GM12878 (cell line): ENCODE measurements around the gene LENEP. TPM values are rescaled to one million over a fixed set of nuclear protein-coding genes. Genes with fewer than 3 reads are reported as not detected.
A peak's percentile ranks its signal among the peaks of the same experiment; 100 is the strongest.

Experiments
- ATAC-seq: fragments of 200-7000 bp; cut with Tn5 transposase; 3 replicates; pipeline ENCODE4 v1.9.1; 2020; ENCODE audit warnings: mild to moderate bottlenecking, moderate library complexity
- BruUV-seq: library from RNA; stranded (reverse); fragments of 400-500 nt; replicated peaks from 2 replicates; lab custom pipeline; 2021; lab: Mats Ljungman, UMichigan
- CTCF ChIA-PET: fragments of 300-600 bp; sonication (Branson Sonifier 250); formaldehyde crosslinking; extraction: SDS; loops from one replicate; lab custom pipeline; 2021; ENCODE audit warnings: inconsistent platforms; lab: Yijun Ruan, JAX
- POLR2A ChIA-PET: fragments of 350-600 bp; formaldehyde crosslinking; extraction: SDS; loops from one replicate; lab custom pipeline; 2021; ENCODE audit warnings: inconsistent platforms; lab: Charles Lee
- RAD21 ChIA-PET: fragments of 300-600 bp; sonication (Branson Sonifier 250); formaldehyde crosslinking; loops from one replicate; lab custom pipeline; 2023; ENCODE audit warnings: antibody characterized with exemption; ENCODE audit not compliant: unreplicated experiment; lab: Charles Lee
- SMC1A ChIA-PET: fragments of 300-600 bp; sonication (Branson Sonifier 250); formaldehyde crosslinking; loops from one replicate; lab custom pipeline; 2023; ENCODE audit not compliant: unreplicated experiment, uncharacterized antibody; lab: Charles Lee
- DNase-seq: peaks from one replicate; pipeline ENCODE4 v3.0.0-alpha.2; 2011; ENCODE audit warnings: low read depth, low spot score
- FAIRE-seq: peaks from 3 replicates; lab custom pipeline; 2011; peaks lifted over from hg19 to GRCh38; lab: Jason Lieb, UNC
- H2AFZ ChIP-seq: 2 replicates; pipeline ENCODE4 v1.6.0; 2011; ENCODE audit warnings: low read depth, low read length, control low read depth; ENCODE audit not compliant: control insufficient read depth
- H3K27ac ChIP-seq: 2 replicates; pipeline ENCODE4 v1.5.1; 2011; ENCODE audit warnings: control low read depth; ENCODE audit not compliant: control insufficient read depth, insufficient read depth
- H3K27me3 ChIP-seq, 2 experiments: replicated peaks in 1 of 2; 2 replicates each; pipeline versions ENCODE4 v1.6.0 to v1.6.1; 2011; ENCODE audit warnings: low read length in 1 of 2; ENCODE audit not compliant: control insufficient read depth in 2 of 2, insufficient read depth in 2 of 2
- H3K36me3 ChIP-seq, 2 experiments: 2 replicates each; pipeline ENCODE4 v1.5.1; 2011; ENCODE audit warnings: low read length in 1 of 2; ENCODE audit not compliant: control insufficient read depth in 2 of 2, insufficient read depth in 2 of 2
- H3K4me1 ChIP-seq: 2 replicates; pipeline ENCODE4 v1.6.1; 2011; ENCODE audit warnings: mild to moderate bottlenecking, low read length, moderate library complexity, mixed read lengths; ENCODE audit not compliant: control insufficient read depth, insufficient read depth
- H3K4me2 ChIP-seq: 2 replicates; pipeline ENCODE4 v1.6.0; 2011; ENCODE audit warnings: control low read depth; ENCODE audit not compliant: control insufficient read depth, insufficient read depth
- H3K4me3 ChIP-seq: fragments of 200-600 bp; sonication (generic); 2 replicates; pipeline ENCODE4 v1.5.1; 2016
- H3K79me2 ChIP-seq: 2 replicates; pipeline ENCODE4 v1.6.0; 2011; ENCODE audit warnings: low read length; ENCODE audit not compliant: control insufficient read depth, insufficient read depth
- H3K9ac ChIP-seq: 2 replicates; pipeline ENCODE4 v1.8.0; 2011; ENCODE audit warnings: low read length, control low read depth, mixed read lengths; ENCODE audit not compliant: control insufficient read depth, insufficient read depth
- H3K9me3 ChIP-seq: replicated peaks from 3 replicates; pipeline ENCODE4 v1.5.1; 2011; ENCODE audit warnings: mild to moderate bottlenecking, low read length; ENCODE audit not compliant: control insufficient read depth, insufficient read depth
- H4K20me1 ChIP-seq: 2 replicates; pipeline ENCODE4 v1.6.0; 2011; ENCODE audit not compliant: control insufficient read depth, insufficient read depth
- ATF3 ChIP-seq: IDR thresholded peaks from 2 replicates; pipeline ENCODE4 v1.6.1; 2011; ENCODE audit warnings: low read depth, mild to moderate bottlenecking, low read length, moderate library complexity, borderline replicate concordance; ENCODE audit errors: extremely low read depth
- BCL11A ChIP-seq: IDR thresholded peaks from 2 replicates; pipeline ENCODE4 v1.6.1; 2011; ENCODE audit warnings: low read depth, low read length
- BHLHE40 ChIP-seq, 2 experiments: fragments of 450-650 bp in 1 of 2; IDR thresholded peaks; 2 replicates each; pipeline ENCODE4 v1.6.1; 2011 to 2017; ENCODE audit warnings: low read depth in 2 of 2, borderline replicate concordance in 1 of 2, improper control_type of control experiment in 1 of 2, low read length in 1 of 2, mild to moderate bottlenecking in 1 of 2
- ESRRA ChIP-seq: IDR thresholded peaks from 2 replicates; pipeline ENCODE4 v1.6.1; 2012; ENCODE audit warnings: mild to moderate bottlenecking, low read length, improper control_type of control experiment
- MYB ChIP-seq: fragments of 150-350 bp; IDR thresholded peaks from 2 replicates; pipeline ENCODE4 v1.6.1; 2014; ENCODE audit warnings: mild to moderate bottlenecking, low read depth, low read length, borderline replicate concordance
- NR2F1 ChIP-seq: fragments of 450-650 bp; conservative IDR thresholded peaks from 2 replicates; pipeline ENCODE4 v1.6.1; 2017; ENCODE audit warnings: mild to moderate bottlenecking
- PKNOX1 ChIP-seq: fragments of 450-650 bp; IDR thresholded peaks from 2 replicates; pipeline ENCODE4 v1.6.1; 2016; ENCODE audit warnings: mild to moderate bottlenecking
- RB1 ChIP-seq: fragments of 450-650 bp; formaldehyde crosslinking; IDR thresholded peaks from 2 replicates; pipeline ENCODE4 v1.6.1; 2017; ENCODE audit warnings: mild to moderate bottlenecking, borderline replicate concordance
- RCOR1 ChIP-seq: conservative IDR thresholded peaks from 2 replicates; pipeline ENCODE4 v1.6.1; 2012; ENCODE audit warnings: low read depth, low read length, improper control_type of control experiment
- TCF7 ChIP-seq: IDR thresholded peaks from 2 replicates; pipeline ENCODE4 v1.6.1; 2014; ENCODE audit warnings: antibody characterized with exemption, borderline replicate concordance
- USF1 ChIP-seq: IDR thresholded peaks from 2 replicates; pipeline ENCODE4 v1.6.1; 2011; ENCODE audit warnings: borderline replicate concordance, low read depth, mild to moderate bottlenecking, moderate library complexity, mixed read lengths, low read length; ENCODE audit not compliant: insufficient read depth; ENCODE audit errors: extremely low read length
- YY1 ChIP-seq: IDR thresholded peaks from 2 replicates; pipeline ENCODE4 v1.6.1; 2011; ENCODE audit warnings: low read depth, mild to moderate bottlenecking, low read length
- ZNF592 ChIP-seq: fragments of 450-650 bp; IDR thresholded peaks from 2 replicates; pipeline ENCODE4 v1.6.1; 2017; ENCODE audit warnings: mild to moderate bottlenecking, moderate library complexity
- WGBS: methylation state at CpG from one replicate; pipeline ENCODE4 v1.1.6; 2016; ENCODE audit warnings: low lambda C conversion rate; ENCODE audit not compliant: insufficient replicate concordance, insufficient coverage; ENCODE audit errors: missing lambda C conversion rate; 5-methylcytosine and 5-hydroxymethylcytosine counted together
- in situ Hi-C: fragments of 300-500 bp; cut with MboI; formaldehyde crosslinking; loops from 9 replicates; pipeline ENCODE4 v1.14.3; 2018; ENCODE audit warnings: mixed read lengths
- intact Hi-C: fragments of 100-400 bp; cut with micrococcal nuclease; formaldehyde crosslinking; loops from one replicate; pipeline ENCODE4 v1.14.2; 2022; ENCODE audit not compliant: unreplicated experiment
- polyA plus RNA-seq, 11 experiments: library from polyadenylated mRNA; depleted of rRNA in 4 of 11; unstranded in 6 of 11; stranded (reverse) in 5 of 11; fragments of >200 nt; fragmentation: Nextera tagmentation in 4 of 11; fragmentation: Illumina TruSeq in 1 of 11; extraction: Ambion mirVana in 4 of 11; extraction: Trizol in 1 of 11; gene quantifications; 1 replicate in 1 of 11; 2 replicates in 10 of 11; pipeline versions ENCODE4 v1.2.1 to v1.2.3, GENCODE V29; 2011 to 2016; ENCODE audit warnings: inconsistent platforms in 2 of 11, missing spikeins in 2 of 11, low read depth in 1 of 11
- total RNA-seq, 4 experiments: library from RNA; depleted of rRNA in 3 of 4; stranded (reverse); fragments of >200 nt in 3 of 4; fragmentation: Illumina TruSeq in 1 of 4; extraction: Trizol in 1 of 4; gene quantifications; 2 replicates each; pipeline versions ENCODE4 v1.2.1 to v1.2.3, GENCODE V29; 2013 to 2021

The LENEP gene
- total and polyA plus RNA-seq, 10 of the 15 experiments (the other 5 are each of a cell fraction or from before 2014, with no cell fraction given): 0.27 to 1.1 (median 0.64) TPM; not detected in 7

- Histone ChIP-seq H3K9ac (peak overlapping the region; percentile 59), H3K79me2 (no peaks in the 10 kb centered on the region; the same call in 1 of the 2 replicates), H3K4me2 (peak overlapping the region; percentile 90), H3K27me3 (no peaks in the 10 kb centered on the region), H3K4me1 (peaks cover 23% of the 10 kb centered on the region), H3K9me3 (no peaks in the 10 kb centered on the region), H2AFZ (peak overlapping the region; percentile 61), H3K36me3 (peaks cover 0 to 15% of the 10 kb centered on the region in 2 experiments; a peak in 3 of 4 replicates), H3K4me3 (peak overlapping the region; percentile 65), H3K27ac (peak overlapping the region; percentile 75), H4K20me1 (no peaks in the 10 kb centered on the region)
- 1% methylated on average over 34 of the region's 49 CpGs for WGBS
- DNase-seq: peak; percentile 47
- POLR2A ChIA-PET: interaction anchor here (0.5 to 2.8 kb wide), 19 partner anchors 9 to 178 kb away, joined by 3 to 11 read pairs (median 4); partner anchors contain the start of genes ADAM15, FLAD1, PMVK and SHC1
- peak; percentile 86 for FAIRE-seq
- in situ Hi-C loops (no loop called here), intact Hi-C loops (loop anchor here (1.0 to 2.0 kb wide), 3 partner anchors 14 to 44 kb away; partner anchors contain the start of gene ZBTB7B)
- ATAC-seq: peak; percentile 98
- SMC1A ChIA-PET: interaction anchor here (0.6 to 2.8 kb wide), 17 partner anchors 10 to 619 kb away, joined by 3 to 14 read pairs (median 4); partner anchors contain the start of genes FLAD1, LENEP, PBXIP1 and PYGO2
- CTCF ChIA-PET: interaction anchor here (0.5 to 4.2 kb wide), 38 partner anchors 8 to 856 kb away, joined by 3 to 42 read pairs (median 4); partner anchors contain the start of genes ADAM15, FLAD1, KRTCAP2 and PBXIP1
- BruUV-seq: no TSS peak
- RAD21 ChIA-PET: interaction anchor here (0.5 to 3.1 kb wide), 21 partner anchors 9 to 652 kb away, joined by 3 to 14 read pairs (median 4); partner anchors contain the start of genes ADAM15, PBXIP1, SHC1 and ZBTB7B
- TF ChIP-seq USF1 (no peak), RCOR1 (no peak), YY1 (peak; percentile 92), NR2F1 (no peak; the same call in none of the 2 replicates), PKNOX1 (peak; percentile 33; the same call in 1 of the 2 replicates), ESRRA (peak; percentile 31; the same call in 1 of the 2 replicates), RB1 (peak; percentile 79; the same call in 1 of the 2 replicates), TCF7 (no peak), BCL11A (no peak), ZNF592 (peak; percentile 98), BHLHE40 (IDR thresholded peaks at IDR 0.05; ENCODE audit: borderline replicate concordance in 1 of 2, low read depth in 2 of 2, low read length in 1 of 2) (peak; percentile 34 to 60; a peak in 3 of 4 replicates), MYB (no peak), ATF3 (peak; percentile 60; the same call in 1 of the 2 replicates)
Measured at GRCh38 chr1:155017041-155017945, 23.9 kb downstream of the LENEP start.
